H1 (cell line): Measurements from ENCODE around the gene CDC123. TPM values are rescaled to one million over a fixed set of nuclear protein-coding genes. Genes with fewer than 3 reads are reported as not detected.

Experiments used
- BACH1 ChIP-seq: IDR thresholded peaks from 2 replicates; pipeline ENCODE4 v1.6.1; 2012; ENCODE audit warnings: low read length, improper control_type of control experiment
- CHD7 ChIP-seq: fragments of 300-600 bp; sonication (generic); IDR thresholded peaks from 2 replicates; pipeline ENCODE4 v1.7.1; 2012; ENCODE audit warnings: low read length, moderate library complexity, mild to moderate bottlenecking, inconsistent platforms; ENCODE audit not compliant: insufficient replicate concordance
- CTCF ChIP-seq, 3 experiments: IDR thresholded peaks; 1 replicate in 2 of 3; 2 replicates in 1 of 3; pipeline versions ENCODE4 v1.5.1 to v1.6.1; 2011; ENCODE audit warnings: low read length in 3 of 3, mild to moderate bottlenecking in 3 of 3, inconsistent platforms in 2 of 3, low read depth in 1 of 3, moderate library complexity in 1 of 3; ENCODE audit not compliant: insufficient read depth in 1 of 3; ENCODE audit errors: control extremely low read depth in 1 of 3
- NRF1 ChIP-seq: IDR thresholded peaks from 2 replicates; pipeline ENCODE4 v1.6.1; 2011; ENCODE audit warnings: mild to moderate bottlenecking, low read depth, low read length, improper control_type of control experiment
- POU5F1 ChIP-seq: IDR thresholded peaks from 2 replicates; pipeline ENCODE4 v1.6.1; 2011; ENCODE audit warnings: low read depth, mild to moderate bottlenecking, low read length, moderate library complexity
- RNF2 ChIP-seq: fragments of 200-900, 300-1000 bp; sonication (generic); IDR thresholded peaks from 2 replicates; pipeline ENCODE4 v1.7.1; 2016; ENCODE audit warnings: borderline replicate concordance, low read depth, mild to moderate bottlenecking, antibody characterized with exemption, low read length; ENCODE audit not compliant: poor library complexity, severe bottlenecking; ENCODE audit errors: missing control alignments
- SP4 ChIP-seq: IDR thresholded peaks from 2 replicates; pipeline ENCODE4 v1.6.1; 2012; ENCODE audit warnings: low read length, inconsistent platforms
- polyA plus RNA-seq, 7 experiments: library from polyadenylated mRNA; depleted of rRNA in 3 of 7; stranded (reverse) in 5 of 7; unstranded in 2 of 7; fragments of >200 nt in 5 of 7; fragments of 200-250 nt in 2 of 7; gene quantifications; 1 replicate in 5 of 7; 2 replicates in 1 of 7; 4 replicates in 1 of 7; pipeline versions ENCODE4 v1.2.1 to v1.2.3, GENCODE V29; 2011 to 2013; ENCODE audit warnings: missing spikeins in 2 of 7, mixed read lengths in 2 of 7
- total RNA-seq: library from RNA; stranded (reverse); fragmentation: NEBNext Ultra II Directional; extraction: Animal tissue kit (Norgen Biotek cat#: 25700); gene quantifications from 2 replicates; pipeline ENCODE4 v1.2.1, GENCODE V29; 2021

CDC123 gene
- total and polyA plus RNA-seq, 2 of the 8 experiments (the other 6 are each of a cell fraction or from before 2014, with no cell fraction given) = 115 to 202 TPM

- no peak for TF ChIP-seq CHD7
- TF ChIP-seq SP4 = no peak
- no peak for TF ChIP-seq CTCF (IDR thresholded peaks at IDR 0.05; ENCODE audit: control extremely low read depth in 1 of 3, insufficient read depth in 1 of 3, low read depth in 1 of 3, low read length in 3 of 3)
- no peak for TF ChIP-seq BACH1
- TF ChIP-seq RNF2 = no peak
- no peak for TF ChIP-seq NRF1
- no peak for TF ChIP-seq POU5F1
These were observed 39.2 kb downstream of the CDC123 start (continued) for GRCh38 chr10:12235116-12235694.
